Measurements from ENCODE around the gene F7. TPM values are rescaled to one million over a fixed set of nuclear protein-coding genes. Genes with fewer than 3 reads are reported as not detected.
"Not testable (repeated sequence)": the region's sequence is repeated elsewhere in the genome, so short reads cannot be mapped to it uniquely, and the experiment has no call there.

F7 gene
- total RNA-seq, 2 experiments from 2014 or later, result 0.29 to 0.56 TPM

GRCh38 chr13:113091891-113092775 is 13.5 kb upstream of the F7 start:
- intact Hi-C loops (cut with micrococcal nuclease), result no loop called here
- no peak overlapping the region for H3K27ac Mint-ChIP-seq
- H3K4me1 Mint-ChIP-seq (ENCODE audit: low read depth), result no peaks in the 10 kb centered on the region
- POLR2A ChIA-PET, result no interaction called here
- H3K27me3 Mint-ChIP-seq, result no peaks in the 10 kb centered on the region
- H3K9me3 Mint-ChIP-seq, result no peaks in the 10 kb centered on the region
- no peak for DNase-seq
- CTCF ChIA-PET, result no interaction called here
- H3K36me3 Mint-ChIP-seq, result no peaks in the 10 kb centered on the region
- H3K4me3 Mint-ChIP-seq, result no peak overlapping the region

- no peak for DNase-seq
- no peaks in the 10 kb centered on the region for H3K27me3 Mint-ChIP-seq
- H3K27ac Mint-ChIP-seq, result no peak overlapping the region
- H3K9me3 Mint-ChIP-seq, result no peaks in the 10 kb centered on the region
- H3K4me3 Mint-ChIP-seq, result no peak overlapping the region
- intact Hi-C loops (cut with micrococcal nuclease), result no loop called here
- no peaks in the 10 kb centered on the region for H3K36me3 Mint-ChIP-seq
- no peaks in the 10 kb centered on the region for H3K4me1 Mint-ChIP-seq (ENCODE audit: low read depth)
- CTCF ChIA-PET, result no interaction called here
- POLR2A ChIA-PET, result no interaction called here
Measured at GRCh38 chr13:113092776-113093579, 12.6 kb upstream of the F7 start.

GRCh38 chr13:113093580-113094409 is 11.8 kb upstream of the F7 start:
- H3K27ac Mint-ChIP-seq, result no peak overlapping the region
- H3K4me1 Mint-ChIP-seq (ENCODE audit: low read depth), result no peaks in the 10 kb centered on the region
- H3K27me3 Mint-ChIP-seq, result no peaks in the 10 kb centered on the region
- no peaks in the 10 kb centered on the region for H3K9me3 Mint-ChIP-seq
- no peaks in the 10 kb centered on the region for H3K36me3 Mint-ChIP-seq
- H3K4me3 Mint-ChIP-seq, result no peak overlapping the region
- ChIA-PET CTCF (no interaction called here), POLR2A (no interaction called here)
- no peak for DNase-seq
- intact Hi-C loops (cut with micrococcal nuclease), result no loop called here

GRCh38 chr13:113094410-113094800 is 11.2 kb upstream of the F7 start:
- H3K4me3 Mint-ChIP-seq, result no peak overlapping the region
- no peaks in the 10 kb centered on the region for H3K36me3 Mint-ChIP-seq
- POLR2A ChIA-PET, result no interaction called here
- CTCF ChIA-PET, result no interaction called here
- intact Hi-C loops (cut with micrococcal nuclease), result no loop called here
- no peaks in the 10 kb centered on the region for H3K9me3 Mint-ChIP-seq
- H3K27ac Mint-ChIP-seq, result no peak overlapping the region
- no peaks in the 10 kb centered on the region for H3K4me1 Mint-ChIP-seq (ENCODE audit: low read depth)
- no peak for DNase-seq
- H3K27me3 Mint-ChIP-seq, result no peaks in the 10 kb centered on the region

- DNase-seq, result no peak
- Mint-ChIP-seq H3K27ac (no peak overlapping the region), H3K27me3 (no peaks in the 10 kb centered on the region), H3K9me3 (no peaks in the 10 kb centered on the region), H3K36me3 (no peaks in the 10 kb centered on the region), H3K4me1 (ENCODE audit: low read depth) (no peaks in the 10 kb centered on the region), H3K4me3 (no peak overlapping the region)
- ChIA-PET CTCF (no interaction called here), POLR2A (no interaction called here)
- intact Hi-C loops (cut with micrococcal nuclease), result no loop called here
Measured at GRCh38 chr13:113095146-113096051, 10.2 kb upstream of the F7 start.

- POLR2A ChIA-PET, result no interaction called here
Measured at GRCh38 chr13:113096052-113096744, 9.4 kb upstream of the F7 start.

GRCh38 chr13:113096745-113097305 is 8.8 kb upstream of the F7 start:
- ChIA-PET POLR2A (no interaction called here), CTCF (no interaction called here)
- intact Hi-C loops (cut with micrococcal nuclease), result no loop called here
- H3K9me3 Mint-ChIP-seq, result no peaks in the 10 kb centered on the region
- no peaks in the 10 kb centered on the region for H3K27me3 Mint-ChIP-seq
- no peaks in the 10 kb centered on the region for H3K4me1 Mint-ChIP-seq (ENCODE audit: low read depth)
- H3K36me3 Mint-ChIP-seq, result no peaks in the 10 kb centered on the region
- no peak for DNase-seq
- H3K27ac Mint-ChIP-seq, result no peak overlapping the region
- no peak overlapping the region for H3K4me3 Mint-ChIP-seq

More at GRCh38 chr13:113096052-113096744, 9.4 kb upstream of the F7 start:
- DNase-seq, result no peak
- Mint-ChIP-seq H3K4me1 (ENCODE audit: low read depth) (no peaks in the 10 kb centered on the region), H3K27me3 (no peaks in the 10 kb centered on the region), H3K36me3 (no peaks in the 10 kb centered on the region), H3K9me3 (no peaks in the 10 kb centered on the region), H3K4me3 (no peak overlapping the region), H3K27ac (no peak overlapping the region)
- intact Hi-C loops (cut with micrococcal nuclease), result no loop called here
- CTCF ChIA-PET, result no interaction called here

GRCh38 chr13:113097651-113098050 is 7.9 kb upstream of the F7 start:
- H3K4me3 Mint-ChIP-seq, result no peak overlapping the region
- POLR2A ChIA-PET, result no interaction called here
- H3K36me3 Mint-ChIP-seq, result no peaks in the 10 kb centered on the region
- H3K9me3 Mint-ChIP-seq, result no peaks in the 10 kb centered on the region
- CTCF ChIA-PET, result no interaction called here
- DNase-seq, result no peak
- intact Hi-C loops (cut with micrococcal nuclease), result no loop called here
- no peak overlapping the region for H3K27ac Mint-ChIP-seq
- no peaks in the 10 kb centered on the region for H3K4me1 Mint-ChIP-seq (ENCODE audit: low read depth)
- no peaks in the 10 kb centered on the region for H3K27me3 Mint-ChIP-seq

GRCh38 chr13:113098162-113098732 is 7.3 kb upstream of the F7 start:
- no peak overlapping the region for H3K27ac Mint-ChIP-seq
- ChIA-PET CTCF (no interaction called here), POLR2A (no interaction called here)
- H3K9me3 Mint-ChIP-seq, result no peaks in the 10 kb centered on the region
- DNase-seq, result no peak
- no peak overlapping the region for H3K4me3 Mint-ChIP-seq
- intact Hi-C loops (cut with micrococcal nuclease), result no loop called here
- H3K27me3 Mint-ChIP-seq, result no peaks in the 10 kb centered on the region
- H3K4me1 Mint-ChIP-seq (ENCODE audit: low read depth), result no peaks in the 10 kb centered on the region
- no peaks in the 10 kb centered on the region for H3K36me3 Mint-ChIP-seq

GRCh38 chr13:113099142-113099541 is 6.4 kb upstream of the F7 start:
- Mint-ChIP-seq H3K4me1 (ENCODE audit: low read depth) (no peaks in the 10 kb centered on the region), H3K9me3 (no peaks in the 10 kb centered on the region), H3K27me3 (no peaks in the 10 kb centered on the region), H3K4me3 (no peak overlapping the region), H3K27ac (no peak overlapping the region), H3K36me3 (no peaks in the 10 kb centered on the region)
- ChIA-PET POLR2A (no interaction called here), CTCF (no interaction called here)
- intact Hi-C loops (cut with micrococcal nuclease), result no loop called here
- DNase-seq, result no peak

- H3K27me3 Mint-ChIP-seq; H3K4me3 Mint-ChIP-seq; CTCF ChIA-PET; H3K27ac Mint-ChIP-seq; H3K9me3 Mint-ChIP-seq; H3K36me3 Mint-ChIP-seq; DNase-seq; H3K4me1 Mint-ChIP-seq (ENCODE audit: low read depth); intact Hi-C loops (cut with micrococcal nuclease); POLR2A ChIA-PET: not testable (repeated sequence)
Measured at GRCh38 chr13:113102302-113102701, 3.3 kb upstream of the F7 start.
